ENCODE results near the gene NEURL3.

NEURL3 gene

DNA sequence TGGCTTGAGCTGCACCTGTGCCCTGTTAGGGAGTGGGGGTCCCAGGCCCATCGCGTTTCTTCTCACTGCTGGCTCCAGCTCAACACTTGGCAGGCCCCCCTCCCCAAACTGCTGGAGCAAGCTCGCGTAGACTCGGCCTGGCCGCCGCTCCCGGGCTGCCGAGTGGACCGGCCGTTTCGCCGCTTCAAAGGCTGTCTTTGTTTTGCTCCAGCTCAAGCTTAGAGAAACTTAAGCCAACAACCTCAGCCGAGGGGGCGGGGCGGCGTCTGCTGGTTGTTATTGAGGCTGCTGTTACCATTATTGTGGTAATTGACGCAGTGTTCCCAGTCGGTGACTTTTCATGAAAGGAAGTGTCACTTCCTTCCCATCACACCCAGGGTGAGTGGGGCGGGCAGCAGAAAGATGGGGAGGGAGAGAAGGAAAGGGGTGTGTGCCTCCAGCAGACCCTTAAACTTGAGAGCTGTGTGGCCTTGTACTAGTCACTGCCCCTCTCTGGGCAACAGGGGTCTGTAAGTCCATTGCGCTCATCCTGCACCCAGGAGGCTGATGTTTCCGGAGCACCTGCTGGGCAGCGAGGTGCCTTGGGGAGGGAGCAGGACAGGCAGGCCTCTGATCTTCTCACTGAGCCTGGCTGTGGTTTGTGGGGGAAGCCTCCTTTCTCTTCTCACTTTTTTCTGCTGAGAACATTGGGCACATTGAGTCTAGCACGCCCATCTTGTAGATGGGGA lies 33.5 kb upstream of the NEURL3 start:
- Histone ChIP-seq H3K9ac (ENCODE audit: low read length in 2 of 2) (peak overlapping the region; percentile 75 to 83), H3K36me3 (ENCODE audit: control insufficient read depth in 2 of 2, insufficient read depth in 2 of 2, low read length in 2 of 2) (peaks cover 2 to 9% of the 10 kb centered on the region in 2 donors), H3K9me3 (ENCODE audit: control insufficient read depth in 2 of 2, low read length in 2 of 2) (no peaks in the 10 kb centered on the region), H3K4me3 (ENCODE audit: low read length in 2 of 2) (peak overlapping the region; percentile 86 to 89), H3K4me1 (ENCODE audit: control insufficient read depth, insufficient read depth, low read length) (peaks cover 67% of the 10 kb centered on the region), H3K27ac (ENCODE audit: low read length) (peak overlapping the region; percentile 80), H3K27me3 (ENCODE audit: control insufficient read depth in 1 of 2, insufficient read depth in 2 of 2, low read length in 2 of 2) (no peaks in the 10 kb centered on the region)

DNA sequence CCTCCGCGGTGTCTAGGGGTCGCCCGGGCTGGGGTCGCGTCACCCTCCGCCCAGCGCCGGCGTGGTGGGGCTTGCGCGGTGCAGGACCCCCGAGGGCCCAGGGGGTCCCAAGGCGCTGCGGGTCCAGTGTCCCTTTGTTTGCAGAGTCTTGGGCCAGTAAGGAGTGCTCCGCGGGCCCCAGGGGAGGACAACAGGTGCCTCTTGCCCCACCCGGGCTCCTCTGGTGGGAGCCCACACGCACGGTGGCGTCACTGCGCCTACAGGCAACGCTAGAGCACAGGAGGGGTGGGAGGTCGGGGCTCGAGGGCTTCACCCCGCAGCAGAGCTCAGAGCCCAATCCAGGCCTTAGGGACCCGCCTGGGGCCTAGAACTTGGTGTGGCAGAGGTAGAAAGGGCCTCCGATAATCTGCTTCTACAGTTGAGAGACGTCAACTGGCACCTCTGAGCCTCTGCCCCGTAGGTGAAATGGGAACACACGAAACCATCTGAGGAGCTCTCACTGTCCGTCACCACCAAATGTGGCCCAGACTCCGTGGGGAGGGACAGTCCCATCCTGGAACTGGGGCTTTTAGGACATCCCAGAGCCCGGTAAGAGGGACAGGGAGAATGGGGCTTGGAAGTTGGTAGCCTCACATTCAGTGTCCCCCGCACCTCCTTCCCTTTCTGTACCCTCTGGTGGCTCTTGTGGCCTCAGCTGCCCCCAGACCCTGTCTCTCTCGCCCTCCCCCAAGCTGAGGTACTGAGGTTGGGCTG lies 32.8 kb upstream of the NEURL3 start:
- H3K4me1 ChIP-seq (ENCODE audit: control insufficient read depth, insufficient read depth, low read length): peaks cover 72% of the 10 kb centered on the region
- peaks cover 2 to 5% of the 10 kb centered on the region in 2 donors for H3K36me3 ChIP-seq (ENCODE audit: control insufficient read depth in 2 of 2, insufficient read depth in 2 of 2, low read length in 2 of 2)
- H3K9ac ChIP-seq (ENCODE audit: low read length in 2 of 2): peak overlapping the region; percentile 75 to 83
- no peaks in the 10 kb centered on the region for H3K27me3 ChIP-seq (ENCODE audit: control insufficient read depth in 1 of 2, insufficient read depth in 2 of 2, low read length in 2 of 2)
- no peaks in the 10 kb centered on the region for H3K9me3 ChIP-seq (ENCODE audit: control insufficient read depth in 2 of 2, low read length in 2 of 2)
- peak overlapping the region; percentile 86 to 89 for H3K4me3 ChIP-seq (ENCODE audit: low read length in 2 of 2)
- H3K27ac ChIP-seq (ENCODE audit: low read length): peak overlapping the region; percentile 80

DNA sequence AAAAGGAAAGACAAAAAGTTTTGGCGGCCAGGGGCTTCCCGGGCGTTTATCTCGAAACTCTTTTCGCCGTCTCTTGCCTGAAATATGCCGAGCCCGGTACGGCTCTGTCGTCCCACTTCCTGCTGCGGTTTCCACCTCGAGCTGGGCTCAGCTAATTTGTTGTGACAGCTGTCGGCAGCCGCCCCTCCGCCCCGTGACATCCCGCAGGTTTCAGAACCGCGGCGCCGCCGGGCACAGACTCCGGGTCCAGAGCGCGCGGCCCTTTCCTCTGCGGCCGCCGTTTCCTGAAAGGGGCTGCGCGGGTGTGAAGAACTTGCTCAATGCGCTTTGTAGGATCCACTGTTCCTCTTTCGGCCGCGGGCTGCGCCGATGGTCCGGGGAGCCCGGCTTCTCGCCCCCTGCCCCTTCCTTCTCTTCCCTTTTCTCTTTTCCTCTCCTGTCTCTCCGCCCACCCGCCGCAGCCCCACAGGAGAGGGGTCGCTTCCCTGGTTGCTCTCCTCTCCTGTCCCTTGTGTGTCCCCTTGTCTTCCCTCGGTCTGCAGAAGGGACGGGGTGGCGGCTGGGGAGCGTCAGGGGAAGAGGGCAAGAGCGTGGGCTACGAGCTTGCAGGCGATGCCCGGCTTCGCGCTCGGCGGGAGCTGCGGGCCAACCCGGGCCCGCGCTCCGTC lies 32.0 kb upstream of the NEURL3 start:
- Histone ChIP-seq H3K27ac (ENCODE audit: low read length) (peak overlapping the region; percentile 80), H3K4me3 (ENCODE audit: low read length in 2 of 2) (peak overlapping the region; percentile 86 to 89), H3K9me3 (ENCODE audit: control insufficient read depth in 2 of 2, low read length in 2 of 2) (no peaks in the 10 kb centered on the region), H3K36me3 (ENCODE audit: control insufficient read depth in 2 of 2, insufficient read depth in 2 of 2, low read length in 2 of 2) (peaks cover 0 to 1% of the 10 kb centered on the region in 2 donors), H3K9ac (ENCODE audit: low read length in 2 of 2) (peak overlapping the region; percentile 75 to 83), H3K27me3 (ENCODE audit: control insufficient read depth in 1 of 2, insufficient read depth in 2 of 2, low read length in 2 of 2) (no peaks in the 10 kb centered on the region), H3K4me1 (ENCODE audit: control insufficient read depth, insufficient read depth, low read length) (peaks cover 72% of the 10 kb centered on the region)

DNA sequence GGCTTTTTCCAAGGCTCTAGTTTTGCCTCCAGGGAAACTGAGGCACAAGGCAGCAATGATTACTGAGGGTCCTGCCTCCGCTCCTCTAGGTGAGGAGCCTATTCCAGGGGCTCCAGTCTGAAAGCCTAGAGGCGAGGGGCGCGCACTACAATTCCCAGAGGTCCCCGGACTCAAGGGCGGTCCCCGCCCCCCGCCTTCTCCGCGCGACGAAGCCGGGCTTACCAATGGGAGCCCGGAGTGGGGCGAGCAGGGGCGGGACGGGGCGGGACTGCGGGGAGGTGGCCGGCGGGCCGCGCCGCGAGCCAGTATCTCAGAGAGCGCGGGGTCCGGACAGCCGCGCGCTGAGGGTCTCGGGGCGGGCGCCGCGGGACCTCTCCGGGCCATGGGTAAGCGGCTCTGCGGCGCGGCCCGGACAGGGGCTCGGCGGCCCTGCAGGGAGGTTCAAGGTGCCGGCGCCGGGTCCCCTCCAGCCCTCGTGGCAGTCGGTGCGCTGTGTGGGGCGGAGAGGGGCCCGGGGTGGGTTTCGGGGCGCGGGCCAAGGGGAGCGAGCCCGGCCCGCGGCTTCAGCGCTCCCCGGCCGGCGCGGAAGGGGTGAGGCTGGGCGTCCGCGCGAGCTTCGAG lies 31.4 kb upstream of the NEURL3 start, which contains the start of gene ARID5A:
ARID5A (plus strand) TSS at position 308 of the 621 bp plus-strand sequence; CDS start at position 383, 75 bp downstream.
- peaks cover 74% of the 10 kb centered on the region for H3K4me1 ChIP-seq (ENCODE audit: control insufficient read depth, insufficient read depth, low read length)

DNA sequence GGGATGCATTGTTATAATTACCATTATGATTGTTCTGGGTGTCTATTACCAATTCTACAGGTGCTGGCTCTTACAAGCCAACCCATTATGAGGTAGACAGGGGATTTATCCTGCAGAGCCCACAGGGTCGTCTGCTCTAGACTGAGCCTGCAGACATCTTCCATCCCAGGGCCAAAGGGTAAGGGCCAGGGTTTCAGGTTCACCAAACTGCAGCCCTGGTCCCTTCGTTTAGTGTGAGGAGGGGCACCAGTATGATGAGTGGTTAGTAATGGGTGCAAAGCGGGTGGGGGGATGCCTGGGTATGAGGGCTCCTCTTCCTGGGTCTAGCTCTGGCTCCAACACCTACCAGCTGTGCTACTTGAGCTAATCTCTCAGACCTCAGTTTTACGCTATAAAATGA lies 30.2 kb upstream of the NEURL3 start:
- Histone ChIP-seq H3K27ac (ENCODE audit: low read length) (no peak overlapping the region), H3K4me1 (ENCODE audit: control insufficient read depth, insufficient read depth, low read length) (peaks cover 83% of the 10 kb centered on the region), H3K27me3 (ENCODE audit: control insufficient read depth in 1 of 2, insufficient read depth in 2 of 2, low read length in 2 of 2) (no peaks in the 10 kb centered on the region), H3K9ac (ENCODE audit: low read length in 2 of 2) (no peak overlapping the region), H3K9me3 (ENCODE audit: control insufficient read depth in 2 of 2, low read length in 2 of 2) (no peaks in the 10 kb centered on the region), H3K4me3 (ENCODE audit: low read length in 2 of 2) (no peak overlapping the region), H3K36me3 (ENCODE audit: control insufficient read depth in 2 of 2, insufficient read depth in 2 of 2, low read length in 2 of 2) (no peaks in the 10 kb centered on the region)

More for the DNA sequence above, 31.4 kb upstream of the NEURL3 start, which contains the start of gene ARID5A:
- Histone ChIP-seq H3K27me3 (ENCODE audit: control insufficient read depth in 1 of 2, insufficient read depth in 2 of 2, low read length in 2 of 2) (no peaks in the 10 kb centered on the region), H3K36me3 (ENCODE audit: control insufficient read depth in 2 of 2, insufficient read depth in 2 of 2, low read length in 2 of 2) (no peaks in the 10 kb centered on the region), H3K9me3 (ENCODE audit: control insufficient read depth in 2 of 2, low read length in 2 of 2) (no peaks in the 10 kb centered on the region), H3K27ac (ENCODE audit: low read length) (peak within 1 kb of the TSS; percentile 80), H3K4me3 (ENCODE audit: low read length in 2 of 2) (peak within 1 kb of the TSS; percentile 86 to 89), H3K9ac (ENCODE audit: low read length in 2 of 2) (peak within 1 kb of the TSS; percentile 75 to 83)

DNA sequence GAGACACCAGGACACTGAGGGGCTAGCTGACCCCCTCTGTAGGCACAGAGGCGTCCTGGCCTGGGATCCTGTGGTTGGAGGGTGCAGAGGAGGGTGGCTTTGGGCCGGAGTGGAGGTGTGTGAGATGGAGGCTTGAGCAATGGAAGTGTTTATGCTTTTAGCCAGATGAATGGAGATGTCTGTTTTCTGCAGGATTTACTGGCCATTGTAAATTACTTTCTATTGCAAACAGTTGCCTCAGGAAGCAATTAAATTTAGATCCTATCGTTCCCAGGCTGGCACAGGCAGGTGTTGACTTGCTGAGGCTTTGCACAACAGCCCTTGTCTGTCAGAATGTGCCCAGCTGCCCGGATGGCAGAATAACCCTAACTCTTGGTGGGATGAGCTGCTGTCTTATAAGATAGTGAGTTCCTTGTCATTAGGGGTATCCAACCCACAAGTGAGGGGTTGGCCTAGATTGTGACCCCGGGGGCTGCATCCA lies 29.6 kb upstream of the NEURL3 start:
- peak overlapping the region; percentile 82 for H3K27ac ChIP-seq (ENCODE audit: low read length)
- peaks cover 82% of the 10 kb centered on the region for H3K4me1 ChIP-seq (ENCODE audit: control insufficient read depth, insufficient read depth, low read length)
- no peaks in the 10 kb centered on the region for H3K9me3 ChIP-seq (ENCODE audit: control insufficient read depth in 2 of 2, low read length in 2 of 2)
- peak overlapping the region; percentile 21 to 35 for H3K4me3 ChIP-seq (ENCODE audit: low read length in 2 of 2)
- no peaks in the 10 kb centered on the region for H3K36me3 ChIP-seq (ENCODE audit: control insufficient read depth in 2 of 2, insufficient read depth in 2 of 2, low read length in 2 of 2)
- H3K27me3 ChIP-seq (ENCODE audit: control insufficient read depth in 1 of 2, insufficient read depth in 2 of 2, low read length in 2 of 2): no peaks in the 10 kb centered on the region
- H3K9ac ChIP-seq (ENCODE audit: low read length in 2 of 2): peak overlapping the region in 1 of 2 donors; percentile 4

DNA sequence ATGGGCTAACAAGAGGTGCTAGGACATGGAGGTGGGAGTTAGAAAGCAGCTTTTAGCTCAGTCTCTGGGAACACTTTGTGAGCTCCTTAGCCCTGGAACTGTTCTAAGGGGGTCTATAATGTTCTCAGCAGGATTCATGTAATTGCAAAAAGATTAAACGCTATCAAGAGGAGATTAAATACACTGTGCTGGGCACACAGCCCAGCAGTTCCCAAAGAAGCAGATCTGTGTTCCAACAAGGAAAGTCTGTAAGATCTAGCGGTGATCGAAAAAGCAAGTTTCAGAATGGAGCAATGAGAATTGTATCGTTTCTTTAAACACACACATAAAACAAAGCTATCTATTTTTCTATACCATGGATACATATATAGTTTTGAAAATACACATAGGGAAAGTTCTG lies 29.0 kb upstream of the NEURL3 start:
- no peaks in the 10 kb centered on the region for H3K27me3 ChIP-seq (ENCODE audit: control insufficient read depth in 1 of 2, insufficient read depth in 2 of 2, low read length in 2 of 2)
- peak overlapping the region; percentile 82 for H3K27ac ChIP-seq (ENCODE audit: low read length)
- peak overlapping the region; percentile 4 to 6 for H3K9ac ChIP-seq (ENCODE audit: low read length in 2 of 2)
- peak overlapping the region; percentile 21 to 49 for H3K4me3 ChIP-seq (ENCODE audit: low read length in 2 of 2)
- peaks cover 81% of the 10 kb centered on the region for H3K4me1 ChIP-seq (ENCODE audit: control insufficient read depth, insufficient read depth, low read length)
- H3K9me3 ChIP-seq (ENCODE audit: control insufficient read depth in 2 of 2, low read length in 2 of 2): no peaks in the 10 kb centered on the region
- H3K36me3 ChIP-seq (ENCODE audit: control insufficient read depth in 2 of 2, insufficient read depth in 2 of 2, low read length in 2 of 2): no peaks in the 10 kb centered on the region

DNA sequence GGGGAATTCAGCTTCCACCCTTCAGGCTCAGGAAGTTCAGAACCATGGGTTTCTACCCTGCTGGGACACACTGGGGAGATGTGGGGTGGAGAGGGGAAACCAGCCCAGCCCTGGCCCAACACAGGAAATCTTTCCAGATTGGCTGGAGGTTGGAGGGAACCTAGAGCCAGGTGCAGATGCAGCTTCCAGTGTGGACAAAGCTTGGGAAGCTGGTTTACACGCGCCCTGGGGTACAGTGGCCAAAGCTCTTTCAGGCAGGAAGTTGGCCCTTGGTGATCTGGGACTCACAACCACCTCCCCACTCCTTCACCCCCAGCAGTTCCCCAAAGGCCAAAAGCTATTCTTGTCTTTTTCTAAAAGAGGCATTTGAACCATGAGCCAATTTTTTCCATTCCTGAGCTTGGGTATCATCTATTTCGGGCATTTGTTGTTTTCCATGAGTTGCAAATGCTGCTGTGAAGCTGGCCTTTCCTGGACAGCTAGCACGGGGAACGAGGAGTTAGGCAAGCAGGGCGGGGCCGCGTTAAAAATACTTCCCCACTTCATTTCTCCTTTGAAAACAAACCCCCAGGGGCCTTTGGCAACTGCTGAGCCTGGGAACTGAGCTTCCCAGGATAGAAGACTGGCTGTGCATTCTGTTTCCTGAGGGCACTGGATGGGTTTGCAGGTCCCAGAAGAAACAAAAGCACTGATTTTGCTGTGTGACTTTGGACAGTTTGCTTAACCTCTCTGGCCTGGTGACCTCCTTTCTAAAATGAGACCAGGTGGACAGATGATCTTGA lies 28.3 kb upstream of the NEURL3 start:
- H3K27me3 ChIP-seq (ENCODE audit: control insufficient read depth in 1 of 2, insufficient read depth in 2 of 2, low read length in 2 of 2): no peaks in the 10 kb centered on the region
- no peaks in the 10 kb centered on the region for H3K9me3 ChIP-seq (ENCODE audit: control insufficient read depth in 2 of 2, low read length in 2 of 2)
- H3K36me3 ChIP-seq (ENCODE audit: control insufficient read depth in 2 of 2, insufficient read depth in 2 of 2, low read length in 2 of 2): no peaks in the 10 kb centered on the region
- peak overlapping the region; percentile 82 for H3K27ac ChIP-seq (ENCODE audit: low read length)
- peaks cover 80% of the 10 kb centered on the region for H3K4me1 ChIP-seq (ENCODE audit: control insufficient read depth, insufficient read depth, low read length)
- H3K4me3 ChIP-seq (ENCODE audit: low read length in 2 of 2): peak overlapping the region; percentile 21 to 49
- peak overlapping the region; percentile 4 to 6 for H3K9ac ChIP-seq (ENCODE audit: low read length in 2 of 2)

DNA sequence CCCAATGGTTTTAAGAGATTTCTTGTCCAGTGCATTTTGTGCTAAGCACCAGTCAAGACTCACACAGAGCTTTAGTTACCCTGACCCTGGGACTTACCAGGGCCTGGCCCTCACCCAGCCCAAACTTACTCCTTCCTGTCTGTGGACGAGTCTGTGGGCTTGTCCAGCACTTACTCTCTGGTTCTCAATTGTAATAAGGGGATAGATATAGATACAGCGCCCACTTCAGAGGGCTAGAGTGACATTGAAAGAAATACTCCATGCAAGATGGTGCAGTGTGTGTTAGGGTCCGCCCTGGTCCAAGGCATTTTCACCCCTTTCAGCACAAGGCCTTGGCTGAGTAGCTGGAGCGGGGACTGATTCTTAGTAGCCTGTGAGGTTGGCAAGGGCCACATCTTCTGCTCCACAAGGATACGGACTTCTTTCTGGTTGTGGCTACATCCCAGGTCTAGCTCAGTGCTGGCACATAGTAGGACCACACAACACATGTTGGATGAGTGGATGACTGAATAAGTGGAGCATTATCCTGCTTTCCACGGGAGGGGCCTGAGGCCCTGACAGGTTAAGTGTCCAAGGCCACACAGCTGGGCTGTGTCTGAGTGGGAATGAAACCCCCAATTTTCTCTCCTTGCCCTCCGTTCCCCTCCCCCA lies 27.6 kb upstream of the NEURL3 start:
- Histone ChIP-seq H3K9ac (ENCODE audit: low read length in 2 of 2) (peak overlapping the region; percentile 54 to 55), H3K36me3 (ENCODE audit: control insufficient read depth in 2 of 2, insufficient read depth in 2 of 2, low read length in 2 of 2) (no peaks in the 10 kb centered on the region), H3K27me3 (ENCODE audit: control insufficient read depth in 1 of 2, insufficient read depth in 2 of 2, low read length in 2 of 2) (no peaks in the 10 kb centered on the region), H3K4me3 (ENCODE audit: low read length in 2 of 2) (peak overlapping the region; percentile 9 to 64), H3K9me3 (ENCODE audit: control insufficient read depth in 2 of 2, low read length in 2 of 2) (no peaks in the 10 kb centered on the region), H3K4me1 (ENCODE audit: control insufficient read depth, insufficient read depth, low read length) (peaks cover 80% of the 10 kb centered on the region), H3K27ac (ENCODE audit: low read length) (peak overlapping the region; percentile 82)
